GM19397 (cell line): Measurements from ENCODE around the gene SORBS1.

Experiments
- ATAC-seq: cut with Tn5 transposase; IDR thresholded peaks from one replicate; pipeline ENCODE4 v1.9.1; 2021; ENCODE audit warnings: mild to moderate bottlenecking, moderate library complexity; ENCODE audit not compliant: unreplicated experiment

The SORBS1 gene

DNA sequence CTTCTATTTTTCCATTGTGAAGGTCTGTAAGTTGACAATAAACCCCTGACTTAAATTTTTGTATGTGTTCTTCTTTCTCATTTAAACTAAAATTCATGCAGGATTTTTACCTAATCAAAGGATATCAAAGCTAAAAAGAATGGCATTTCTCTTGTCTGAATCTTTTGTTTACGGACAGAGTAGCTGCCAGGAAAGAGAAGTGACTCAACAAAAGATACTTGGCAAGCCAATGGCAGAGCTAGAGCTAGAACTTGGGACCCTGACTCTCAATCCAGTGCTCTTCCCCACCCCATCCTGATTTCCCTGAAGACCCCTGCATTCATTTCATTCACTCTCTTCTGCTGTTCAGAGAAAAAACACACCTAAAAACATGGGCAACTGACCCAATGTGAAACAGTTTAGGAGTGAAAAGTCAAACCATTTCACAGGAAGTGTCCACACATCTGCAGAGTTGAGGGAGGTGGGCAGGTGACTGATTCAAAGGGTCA, 230.2 kb downstream of the SORBS1 start:
- no peak for ATAC-seq

DNA sequence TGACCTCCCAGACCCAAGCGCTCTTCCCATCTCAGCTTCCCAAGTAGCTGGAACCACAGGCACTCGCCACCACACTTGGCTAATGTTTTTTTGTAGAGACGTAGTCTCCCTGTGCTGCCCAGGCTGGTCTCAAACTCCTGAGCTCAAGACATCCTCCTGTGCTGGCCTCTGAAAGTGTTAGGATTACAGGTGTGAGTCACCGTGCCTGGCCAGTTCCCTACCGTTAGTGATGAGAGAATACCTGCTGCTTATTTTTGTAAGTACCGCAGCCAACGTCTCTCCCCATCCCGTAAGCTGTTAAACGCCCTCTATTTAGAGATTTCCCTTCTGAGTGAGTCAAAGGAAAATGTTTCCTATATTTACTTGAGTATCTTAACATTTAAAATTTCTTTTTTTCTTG, 231.9 kb downstream of the SORBS1 start:
- ATAC-seq, result no peak

DNA sequence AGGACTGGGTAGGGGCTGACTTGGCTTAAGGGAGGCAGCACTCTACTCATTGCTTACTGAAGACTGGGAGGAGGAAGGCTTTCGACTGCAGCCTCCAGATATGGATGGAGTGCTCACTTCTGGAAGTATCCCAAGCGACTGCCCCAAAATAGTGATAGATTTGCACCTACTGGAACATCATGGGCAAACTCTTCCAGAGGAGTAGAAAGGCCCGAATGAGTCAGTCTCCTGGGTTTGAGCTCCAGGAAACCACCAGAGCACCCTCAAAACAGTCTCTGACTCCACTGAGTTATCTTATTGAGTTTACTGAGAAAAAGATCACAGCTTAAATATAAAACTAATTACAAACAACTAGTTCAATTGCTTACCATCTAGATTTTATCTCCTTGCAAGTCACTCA, 233.2 kb downstream of the SORBS1 start:
- no peak for ATAC-seq

DNA sequence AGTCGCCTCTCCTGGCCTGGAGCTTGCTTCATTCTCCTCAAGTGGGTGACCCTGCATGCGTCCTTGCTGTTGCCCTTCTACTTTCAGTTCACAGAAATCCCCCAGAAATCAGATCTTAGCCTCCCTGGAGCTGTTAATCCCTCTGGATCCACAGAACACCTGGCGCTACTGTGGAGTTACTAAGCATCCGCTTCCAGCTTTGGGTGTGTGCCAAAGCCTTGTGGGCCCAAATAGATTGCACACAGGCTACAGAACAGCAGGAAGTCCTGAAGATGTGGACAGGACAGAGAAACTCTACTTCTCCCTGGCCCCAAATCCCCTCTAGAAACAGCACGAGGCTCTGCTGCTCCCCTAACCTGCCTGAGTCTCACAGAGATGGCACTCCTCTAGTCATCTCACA, 233.8 kb downstream of the SORBS1 start:
- ATAC-seq, result no peak

DNA sequence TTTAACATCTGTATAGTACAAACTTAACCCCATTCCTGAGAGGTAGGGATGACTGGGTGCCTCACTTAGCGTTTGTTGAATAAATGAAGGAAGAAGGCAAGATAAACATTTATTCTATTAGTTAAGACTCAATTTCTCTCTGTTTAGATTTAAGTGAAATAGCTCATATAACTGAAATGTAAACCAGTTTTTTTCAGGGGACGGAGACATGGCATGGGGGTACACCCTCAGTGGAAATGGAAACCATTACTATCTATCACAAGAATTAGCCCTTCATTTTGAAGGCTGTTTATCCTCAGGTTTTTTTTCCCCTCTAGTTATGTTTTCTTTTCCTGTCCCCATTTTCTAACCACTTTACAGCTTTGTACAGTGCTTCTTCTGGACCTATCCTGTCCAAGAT, 234.8 kb downstream of the SORBS1 start:
- ATAC-seq, result no peak

DNA sequence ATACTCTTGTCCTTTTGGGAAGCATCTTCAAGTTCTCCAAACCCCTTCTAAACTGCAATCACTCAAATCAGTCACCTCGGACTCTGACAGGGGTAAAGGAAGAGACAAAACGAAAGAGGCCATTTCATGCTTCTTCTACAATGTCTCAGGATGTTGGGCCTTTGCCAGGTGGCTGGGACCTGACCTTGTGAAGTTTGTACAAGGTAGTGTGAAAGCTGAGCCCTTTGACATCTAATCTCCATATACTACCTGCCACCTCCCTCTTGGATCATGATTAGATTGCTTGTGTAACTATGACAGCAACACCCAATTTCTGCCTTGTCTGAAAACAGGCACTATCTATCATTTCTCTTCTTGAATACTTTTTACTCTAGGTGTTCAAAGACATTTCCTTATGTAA, 235.3 kb downstream of the SORBS1 start:
- ATAC-seq, result no peak

DNA sequence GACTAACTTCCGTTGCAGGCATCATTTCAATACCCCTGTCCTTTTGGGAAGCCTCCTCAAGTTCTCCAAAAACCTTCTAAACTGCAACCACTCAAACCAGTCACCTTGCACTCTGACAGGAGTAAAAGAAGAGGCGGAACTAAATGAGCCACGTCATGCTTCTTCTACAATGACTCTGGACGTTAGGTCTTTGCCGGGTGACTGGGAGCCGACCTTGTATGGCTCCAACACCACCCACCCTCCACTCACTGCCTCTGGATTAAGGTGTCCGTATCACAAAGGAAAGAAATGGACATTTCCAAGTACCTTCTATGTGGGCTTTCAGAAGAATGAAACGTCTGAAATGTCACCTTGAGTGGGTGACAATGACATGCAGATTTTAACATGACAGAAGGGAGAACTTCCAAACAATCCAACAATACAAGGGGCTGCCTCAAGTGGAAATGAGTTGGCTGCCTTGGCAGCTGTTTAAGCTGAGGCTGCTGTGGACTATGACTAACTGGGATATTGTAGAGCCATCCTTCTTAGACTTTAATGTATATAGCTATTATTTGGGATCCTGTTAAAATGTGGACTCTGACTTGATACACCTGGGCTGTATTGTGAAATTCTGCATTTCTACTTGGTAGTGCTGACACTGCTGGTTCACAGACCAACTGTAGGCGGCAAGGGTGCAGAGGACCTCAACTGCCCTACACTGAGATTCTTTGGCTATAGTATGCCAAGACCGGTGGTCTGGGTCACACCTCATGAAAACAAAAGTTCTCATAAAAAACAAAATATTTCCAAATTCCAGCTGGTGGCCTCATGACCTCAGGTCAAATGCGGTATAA, 236.5 kb downstream of the SORBS1 start:
- ATAC-seq, result no peak

DNA sequence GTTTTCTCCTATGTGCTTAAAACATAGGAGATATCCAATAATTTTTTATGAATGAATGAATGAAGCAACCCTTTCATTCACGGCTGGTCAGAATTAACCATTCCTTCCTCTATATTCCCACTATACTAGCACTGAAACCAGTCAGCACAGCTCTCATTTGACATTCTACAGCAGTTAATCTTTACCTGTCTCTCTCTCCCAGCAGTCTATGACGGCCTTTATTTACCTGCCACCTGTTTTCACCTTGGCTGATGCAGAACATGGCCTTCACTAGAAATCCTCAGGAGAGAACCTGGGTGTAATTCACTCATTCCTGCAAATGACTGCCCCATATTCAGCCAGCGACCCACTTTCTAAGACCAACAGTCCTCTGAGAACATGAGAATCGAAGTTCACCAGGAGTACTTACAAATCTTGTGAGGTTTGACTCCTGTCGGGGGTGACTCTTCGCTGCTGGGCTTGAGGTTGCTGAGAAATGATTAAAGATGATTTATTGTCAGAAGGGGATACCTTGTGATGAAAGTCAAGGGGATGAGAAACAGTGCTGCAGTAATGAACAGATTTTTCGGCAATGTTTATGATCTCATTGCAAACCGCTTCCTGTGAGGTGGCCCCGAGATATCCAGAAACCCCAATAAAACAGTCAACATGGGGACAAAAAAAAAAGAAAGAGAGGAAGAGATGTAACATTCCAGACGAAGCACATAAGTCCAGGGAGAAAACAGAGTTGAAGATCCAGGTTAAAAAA, 239.4 kb downstream of the SORBS1 start:
- no peak for ATAC-seq

DNA sequence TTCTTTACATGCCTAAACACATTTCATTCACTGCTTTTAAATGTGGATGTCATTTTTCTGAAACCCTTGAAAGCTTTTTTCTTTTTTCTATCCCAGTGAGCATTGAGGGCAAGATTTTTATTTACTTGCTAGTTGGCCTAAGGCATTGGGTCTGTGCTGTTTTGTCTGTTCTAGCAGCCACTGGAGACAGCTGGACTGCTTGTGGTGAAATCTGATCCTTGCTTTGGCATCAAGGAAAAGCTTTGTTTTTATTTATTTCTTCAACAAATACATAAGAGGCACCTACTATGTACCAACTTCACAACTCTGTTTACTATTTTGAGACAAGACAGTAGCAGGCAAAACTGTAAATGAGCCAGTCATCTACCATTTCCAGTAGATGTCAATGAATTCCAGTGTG, 241.9 kb downstream of the SORBS1 start:
- no peak for ATAC-seq

DNA sequence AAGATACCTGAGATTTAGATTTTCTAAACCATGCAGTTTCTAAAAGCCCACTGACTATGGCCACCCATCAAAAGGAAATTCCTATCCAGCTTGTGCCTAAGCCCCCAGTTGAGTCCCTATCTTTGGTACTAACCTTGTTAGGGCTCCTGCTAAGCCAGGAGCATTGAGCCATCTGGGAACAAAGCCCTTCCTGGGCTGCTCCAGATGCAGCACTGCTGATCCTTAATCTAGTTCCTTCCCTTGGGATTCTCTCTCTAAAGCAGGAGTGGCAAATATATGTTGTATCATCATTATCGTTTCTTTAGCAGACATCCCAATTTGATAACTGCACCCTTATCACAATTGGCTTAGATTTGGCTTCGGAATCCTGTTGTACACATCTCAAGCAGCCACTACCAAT, 245.7 kb downstream of the SORBS1 start:
- ATAC-seq, result no peak

DNA sequence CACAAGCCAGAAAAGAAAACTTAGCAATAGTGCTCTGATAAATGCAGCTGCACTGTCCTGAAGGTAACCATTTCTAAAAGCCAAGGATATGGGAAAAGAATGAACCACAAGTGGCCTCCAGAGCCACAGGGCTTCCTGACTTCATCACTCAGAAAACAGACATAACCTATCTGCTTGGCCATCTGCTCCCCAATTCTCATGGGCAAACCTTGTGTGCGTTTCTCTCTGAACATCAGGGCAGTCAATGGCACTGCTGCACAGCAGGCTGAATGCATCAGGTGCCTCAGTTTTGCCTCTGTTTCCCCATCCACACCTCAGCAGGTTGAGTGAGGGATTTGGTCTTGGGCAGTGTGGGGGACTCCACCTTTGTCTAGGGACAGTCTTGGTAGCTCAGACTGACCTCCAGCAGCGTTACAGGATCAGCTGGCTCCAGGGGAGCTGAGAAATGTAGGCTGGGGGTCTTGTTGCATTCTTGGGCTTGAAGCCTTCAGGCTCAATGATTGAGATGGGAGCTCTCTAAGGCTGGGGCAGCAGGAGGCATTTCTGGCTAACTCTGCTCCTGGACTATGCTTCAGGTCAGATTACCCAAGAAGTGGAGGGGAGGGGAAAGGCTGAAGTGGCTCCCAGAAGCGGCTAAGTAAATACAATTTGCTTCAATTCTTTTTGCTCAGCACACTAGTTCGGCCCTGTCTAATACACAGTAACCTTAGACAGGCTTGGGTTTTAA, 246.8 kb downstream of the SORBS1 start:
- no peak for ATAC-seq

DNA sequence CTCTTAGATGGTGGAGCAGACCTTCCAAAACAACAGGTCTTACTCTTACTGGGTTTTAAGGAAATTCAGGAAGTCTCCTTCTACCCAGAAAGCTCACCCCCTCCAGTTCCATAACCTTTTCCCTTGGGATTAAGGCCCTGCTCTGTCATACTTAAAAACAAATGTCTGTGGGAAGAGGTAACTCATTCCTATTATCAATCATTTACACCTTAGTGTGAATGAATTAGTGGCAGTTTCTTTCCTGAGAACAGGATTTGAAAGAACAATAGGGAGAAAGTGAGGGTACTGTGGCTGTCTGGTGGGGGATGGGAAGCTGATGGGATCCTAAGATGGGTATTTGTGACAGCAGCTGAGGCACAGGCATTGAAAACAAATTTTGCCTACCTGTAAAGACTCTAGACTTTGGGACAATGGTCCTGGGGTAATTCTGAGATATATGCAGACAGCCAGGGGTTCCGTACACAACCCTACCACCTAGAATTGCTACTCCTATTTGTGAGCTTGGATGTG, 248.1 kb downstream of the SORBS1 start:
- ATAC-seq, result no peak

DNA sequence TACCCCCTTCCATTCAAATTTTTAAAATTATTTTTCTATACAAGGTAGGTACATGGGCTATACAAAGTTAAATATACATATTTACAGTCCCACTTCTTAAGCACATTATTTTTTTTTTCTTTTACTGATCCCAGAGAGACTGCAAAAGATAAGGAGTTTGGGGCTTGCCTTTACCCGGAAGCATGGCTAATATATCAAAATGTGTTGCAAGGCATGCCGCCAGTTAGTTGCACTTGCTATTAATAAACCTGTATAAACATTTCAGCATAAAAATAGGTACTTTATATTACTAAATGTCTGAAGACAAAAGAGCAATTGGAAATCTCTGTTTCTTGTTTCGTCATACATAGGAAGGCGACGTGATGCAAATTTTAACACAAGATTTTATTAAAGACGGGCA, 248.9 kb downstream of the SORBS1 start:
- ATAC-seq, result no peak

DNA sequence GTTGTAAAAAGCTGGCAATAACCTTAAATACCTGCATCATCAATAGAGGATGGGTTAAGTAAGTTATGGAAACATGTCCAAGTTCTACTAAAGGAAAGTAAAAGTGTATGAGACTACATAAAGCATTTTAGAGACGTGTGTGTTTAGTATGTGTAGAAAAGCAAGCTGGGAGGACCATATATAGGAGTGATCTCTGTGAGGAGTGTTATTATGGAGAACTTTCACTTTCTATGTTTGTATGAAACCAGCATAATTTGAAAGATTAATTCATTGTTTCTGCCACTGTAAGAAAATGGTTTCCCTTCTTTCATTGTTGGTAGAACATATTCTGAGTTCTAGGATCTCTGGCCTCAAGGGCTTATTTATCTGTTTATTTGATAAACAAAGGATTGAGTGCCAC, 251.2 kb downstream of the SORBS1 start:
- no peak for ATAC-seq

DNA sequence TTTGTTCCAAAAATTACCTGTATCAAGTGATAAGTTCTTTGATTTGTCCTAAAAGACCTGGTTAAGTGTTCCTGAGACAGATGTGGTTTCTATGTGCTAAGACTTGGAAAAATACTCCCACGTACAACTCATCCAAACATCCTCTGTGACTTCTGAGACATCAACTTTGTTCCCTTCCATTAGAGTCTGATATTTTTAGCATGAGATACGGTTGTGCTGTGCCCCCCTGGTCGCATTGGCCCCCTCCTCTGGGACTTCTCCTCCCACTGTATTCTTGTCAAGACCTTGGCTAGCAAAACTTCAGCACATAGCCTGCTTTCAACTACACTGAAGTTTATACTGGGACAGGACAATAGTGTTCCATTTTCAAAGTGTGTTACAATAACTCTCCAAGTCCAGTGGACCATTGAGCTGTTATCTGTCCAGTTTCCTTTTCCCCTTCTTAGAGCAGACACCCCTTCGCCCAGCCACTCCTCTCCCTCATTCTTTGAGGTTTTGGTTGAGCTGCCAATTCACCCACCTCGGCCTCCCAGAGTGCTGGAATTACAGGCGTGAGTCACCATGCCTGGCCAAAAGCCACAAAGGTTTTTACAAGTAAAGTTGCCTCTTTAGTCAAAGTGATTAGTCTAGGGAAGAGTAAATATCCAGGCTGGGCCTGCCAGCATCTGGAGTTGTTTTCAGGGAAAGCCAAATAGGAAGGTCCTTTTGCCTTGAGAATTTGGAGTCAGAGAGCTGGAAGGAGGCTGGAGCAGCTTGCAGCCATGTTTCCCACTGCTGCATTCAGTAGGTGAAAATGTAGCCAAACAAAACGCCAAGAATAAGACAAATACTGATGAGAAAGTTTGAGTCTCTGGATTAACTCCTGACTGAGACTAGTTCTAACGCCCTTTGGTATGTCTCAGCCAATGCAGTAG, 252.5 kb downstream of the SORBS1 start:
- no peak for ATAC-seq

DNA sequence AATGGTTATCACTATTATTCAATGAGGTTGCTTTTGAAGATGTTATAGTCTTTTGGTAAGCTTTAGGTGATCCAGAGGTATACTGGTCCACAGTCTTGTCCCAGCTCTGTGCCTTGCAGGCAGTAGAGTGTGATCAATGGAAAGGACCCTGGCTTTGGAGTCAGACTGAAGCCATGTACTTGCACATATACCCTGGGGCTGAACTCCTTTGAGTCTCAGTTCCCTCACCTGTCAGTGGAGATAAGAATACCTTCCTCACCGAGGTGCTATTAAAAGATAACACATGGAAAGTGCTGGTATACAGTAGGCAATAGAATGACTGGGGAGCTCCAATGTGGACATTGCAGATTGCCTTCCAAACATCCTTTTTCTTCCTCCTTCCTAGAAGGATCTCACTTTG, 254.3 kb downstream of the SORBS1 start:
- ATAC-seq, result no peak

DNA sequence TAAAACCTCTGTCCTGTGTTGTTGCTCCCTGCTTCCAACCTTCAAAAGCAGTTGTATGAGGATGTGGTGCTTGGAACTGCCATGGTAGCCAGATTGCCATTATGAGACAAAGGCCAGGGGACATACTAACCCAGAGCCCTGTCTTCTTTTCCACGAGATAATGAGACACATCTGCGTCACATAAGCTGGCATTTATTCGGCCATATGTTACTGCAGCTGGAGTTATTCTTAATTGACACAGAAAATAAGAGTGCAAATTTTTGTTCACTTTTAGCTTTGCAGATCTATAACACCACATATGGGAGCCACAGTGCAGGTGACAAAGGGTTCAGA, 254.9 kb downstream of the SORBS1 start:
- ATAC-seq, result no peak

DNA sequence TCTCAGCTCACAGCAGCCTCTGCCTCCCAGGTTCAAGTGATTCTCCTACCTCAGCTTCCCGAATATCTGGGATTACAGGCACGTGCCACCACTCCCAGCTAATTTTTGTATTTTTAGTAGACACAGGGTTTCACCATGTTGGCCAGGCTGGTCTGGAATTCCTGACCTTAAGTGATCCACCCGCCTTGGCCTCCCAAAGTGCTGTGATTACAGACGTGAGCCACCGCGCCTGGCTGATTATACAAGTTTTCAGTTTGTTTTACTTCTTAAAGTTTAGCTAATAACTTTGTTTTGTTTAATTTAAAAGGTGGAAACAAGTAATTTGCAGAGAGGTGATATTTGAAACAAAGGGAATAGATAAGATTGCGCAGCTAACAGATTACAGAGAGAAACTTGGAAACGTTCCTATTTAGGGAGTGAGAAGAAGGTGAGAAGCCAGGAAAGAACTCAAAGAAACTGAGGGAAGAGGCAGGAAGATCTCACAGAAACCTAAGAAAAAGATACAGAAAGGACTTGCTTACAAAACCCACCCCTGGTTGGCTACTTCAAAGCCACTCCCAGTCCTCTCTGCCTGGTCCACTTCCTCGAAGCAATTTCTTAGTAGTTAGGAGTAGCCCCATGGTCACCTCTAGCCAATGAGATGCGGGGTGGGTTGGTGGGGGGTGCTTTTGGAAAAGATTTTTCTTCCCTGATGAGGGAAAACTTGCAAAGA, 255.4 kb downstream of the SORBS1 start:
- no peak for ATAC-seq

DNA sequence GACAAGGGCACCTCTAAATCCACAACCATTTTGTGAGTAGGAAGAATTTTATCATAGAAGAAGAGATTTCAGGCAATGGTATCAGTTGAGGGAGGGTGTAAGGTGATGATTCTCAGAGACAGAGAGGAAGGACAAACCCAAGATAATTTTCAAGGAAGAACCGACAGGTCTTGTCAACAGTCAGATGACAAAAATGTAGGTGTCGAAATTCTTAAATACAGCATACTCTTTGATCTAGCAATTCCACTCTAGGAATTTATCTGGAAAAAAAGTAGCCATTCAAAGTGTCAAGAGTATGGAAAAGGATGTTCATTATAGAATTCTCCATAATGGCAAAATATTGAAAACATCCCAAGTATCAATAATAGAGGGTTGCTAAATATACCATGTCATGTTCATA, 256.2 kb downstream of the SORBS1 start:
- ATAC-seq, result no peak

DNA sequence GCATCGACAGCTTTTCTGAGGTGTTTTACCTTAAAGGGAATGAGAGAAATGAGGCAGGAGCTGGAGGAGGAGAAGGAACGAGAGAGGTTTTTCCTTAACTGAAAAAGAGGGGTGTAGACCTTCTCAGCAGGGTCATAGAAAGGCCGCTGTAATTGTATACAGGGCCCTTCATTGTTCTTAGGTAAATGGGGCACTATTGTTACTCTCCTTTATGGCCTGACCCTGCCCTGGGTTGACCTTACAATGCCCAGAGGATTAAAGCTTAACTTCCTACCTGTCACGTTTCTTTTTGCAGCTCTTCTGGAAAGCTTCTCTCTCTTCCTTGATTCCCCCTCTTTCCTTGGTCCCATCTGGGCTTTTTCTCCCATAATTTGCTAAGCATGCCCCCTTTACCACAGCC, 256.7 kb downstream of the SORBS1 start:
- no peak for ATAC-seq
